Calu3 (cell line): ENCODE results near the gene NOL4L. TPM values are rescaled to one million over a fixed set of nuclear protein-coding genes. Genes with fewer than 3 reads are reported as not detected.

Experiments used
- BruUV-seq: library from RNA; stranded (reverse); fragments of 400-500 nt; replicated peaks from 2 replicates; lab custom pipeline; 2021; lab: Mats Ljungman, UMichigan
- CTCF ChIA-PET: fragments of 300-600 bp; sonication (Branson Sonifier 250); formaldehyde crosslinking; loops from one replicate; lab custom pipeline; 2022; ENCODE audit warnings: antibody characterized with exemption; lab: Charles Lee
- DNase-seq: peaks from one replicate; pipeline ENCODE4 v3.0.0; 2022
- H3K27ac Mint-ChIP-seq: one replicate; pipeline ENCODE4 v1.8.0; 2022; ENCODE audit warnings: mixed read lengths; ENCODE audit not compliant: unreplicated experiment
- H3K27me3 Mint-ChIP-seq: one replicate; pipeline ENCODE4 v1.8.0; 2022; ENCODE audit warnings: mixed read lengths; ENCODE audit not compliant: unreplicated experiment
- H3K36me3 Mint-ChIP-seq: one replicate; pipeline ENCODE4 v1.8.0; 2022; ENCODE audit warnings: mild to moderate bottlenecking, moderate library complexity, mixed read lengths; ENCODE audit not compliant: insufficient read depth, unreplicated experiment
- H3K4me1 Mint-ChIP-seq: one replicate; pipeline ENCODE4 v1.8.0; 2022; ENCODE audit warnings: mild to moderate bottlenecking, low read depth, mixed read lengths; ENCODE audit not compliant: unreplicated experiment
- H3K4me3 Mint-ChIP-seq: one replicate; pipeline ENCODE4 v1.8.0; 2022; ENCODE audit warnings: mild to moderate bottlenecking, low read depth, moderate library complexity, mixed read lengths; ENCODE audit not compliant: unreplicated experiment
- H3K9me3 Mint-ChIP-seq: one replicate; pipeline ENCODE4 v1.8.0; 2022; ENCODE audit warnings: low read depth, mixed read lengths; ENCODE audit not compliant: unreplicated experiment
- CTCF ChIP-seq: fragments of 200-600 bp; IDR thresholded peaks from one replicate; pipeline ENCODE4 v1.8.0; 2022; ENCODE audit warnings: antibody characterized with exemption; ENCODE audit not compliant: unreplicated experiment
- intact Hi-C: fragments of 100-400 bp; cut with micrococcal nuclease; formaldehyde crosslinking; loops from one replicate; pipeline ENCODE4 v1.10.0; 2022; ENCODE audit not compliant: unreplicated experiment
- total RNA-seq: library from RNA; stranded (reverse); gene quantifications from 2 replicates; pipeline ENCODE4 v1.2.3, GENCODE V29; 2022

Gene NOL4L
- total RNA-seq, 1 experiment from 2014 or later = 46.9 TPM

- CTCF ChIA-PET = no interaction called here
- no peaks in the 10 kb centered on the region for H3K36me3 Mint-ChIP-seq
- H3K4me3 Mint-ChIP-seq = no peak overlapping the region
- H3K27me3 Mint-ChIP-seq = peaks cover 6% of the 10 kb centered on the region
- H3K27ac Mint-ChIP-seq = no peak overlapping the region
- DNase-seq = no peak
- BruUV-seq = no TSS peak
- H3K9me3 Mint-ChIP-seq = no peaks in the 10 kb centered on the region
- TF ChIP-seq CTCF = no peak
- intact Hi-C loops = no loop called here
- H3K4me1 Mint-ChIP-seq = no peaks in the 10 kb centered on the region
Measured at GRCh38 chr20:32567384-32568178, 17.6 kb downstream of the NOL4L start.

GRCh38 chr20:32566379-32567374 is 18.5 kb downstream of the NOL4L start:
- no peak for TF ChIP-seq CTCF
- H3K9me3 Mint-ChIP-seq = no peaks in the 10 kb centered on the region
- no peaks in the 10 kb centered on the region for H3K4me1 Mint-ChIP-seq
- H3K27ac Mint-ChIP-seq = no peak overlapping the region
- H3K4me3 Mint-ChIP-seq = no peak overlapping the region
- CTCF ChIA-PET = no interaction called here
- peaks cover 5% of the 10 kb centered on the region for H3K36me3 Mint-ChIP-seq
- peaks cover 15% of the 10 kb centered on the region for H3K27me3 Mint-ChIP-seq
- no TSS peak for BruUV-seq
- DNase-seq = no peak
- intact Hi-C loops = no loop called here

GRCh38 chr20:32565735-32566032 is 19.4 kb downstream of the NOL4L start:
- Mint-ChIP-seq H3K36me3 (peaks cover 11% of the 10 kb centered on the region), H3K4me3 (no peak overlapping the region), H3K4me1 (no peaks in the 10 kb centered on the region), H3K27ac (no peak overlapping the region), H3K9me3 (no peaks in the 10 kb centered on the region), H3K27me3 (peaks cover 25% of the 10 kb centered on the region)
- CTCF ChIA-PET = interaction anchor here (1.3 kb wide), 1 partner anchor 29 kb away, joined by 3 read pairs; no protein-coding TSS in a partner anchor
- no TSS peak for BruUV-seq
- intact Hi-C loops = no loop called here
- no peak for TF ChIP-seq CTCF
- DNase-seq = no peak

GRCh38 chr20:32564921-32565734 is 20.0 kb downstream of the NOL4L start:
- Mint-ChIP-seq H3K36me3 (peaks cover 11% of the 10 kb centered on the region), H3K27ac (no peak overlapping the region), H3K4me3 (no peak overlapping the region), H3K9me3 (no peaks in the 10 kb centered on the region), H3K27me3 (peaks cover 30% of the 10 kb centered on the region), H3K4me1 (no peaks in the 10 kb centered on the region)
- intact Hi-C loops = no loop called here
- DNase-seq = no peak
- BruUV-seq = no TSS peak
- no peak for TF ChIP-seq CTCF
- CTCF ChIA-PET = interaction anchor here (0.6 to 1.3 kb wide), 2 partner anchors 11 to 28 kb away, joined by 3 read pairs; no protein-coding TSS in a partner anchor
